H1 (cell line): ENCODE results near the gene PREX1. TPM values are rescaled to one million over a fixed set of nuclear protein-coding genes. Genes with fewer than 3 reads are reported as not detected.

Experiments
- CTCF ChIA-PET: fragments of 300-600 bp; sonication (Branson Sonifier 250); formaldehyde crosslinking; loops from one replicate; lab custom pipeline; 2021; ENCODE audit not compliant: partially characterized antibody; lab: Charles Lee
- POLR2A ChIA-PET: fragments of 300-600 bp; sonication (Branson Sonifier 250); formaldehyde crosslinking; loops from one replicate; lab custom pipeline; 2021; ENCODE audit warnings: inconsistent platforms; ENCODE audit not compliant: partially characterized antibody; lab: Charles Lee
- DNase-seq, 2 experiments: peaks; one replicate each; pipeline versions ENCODE4 v3.0.0 to v3.0.0-alpha.2; 2010 to 2022; ENCODE audit warnings: low spot score in 2 of 2, low read depth in 1 of 2, mixed read lengths in 1 of 2
- FAIRE-seq: peaks from 2 replicates; lab custom pipeline; 2011; peaks lifted over from hg19 to GRCh38; lab: Jason Lieb, UNC
- H2AFZ ChIP-seq: 2 replicates; pipeline ENCODE4 v1.8.1; 2012; ENCODE audit warnings: low read length, inconsistent platforms
- H2AK5ac ChIP-seq: 2 replicates; pipeline ENCODE4 v1.6.1; 2013; ENCODE audit warnings: low read depth, low read length
- H2BK120ac ChIP-seq: replicated peaks from 2 replicates; pipeline ENCODE3; 2013; ENCODE audit warnings: low read depth, low read length, inconsistent platforms
- H2BK12ac ChIP-seq: 2 replicates; pipeline ENCODE4 v1.6.1; 2013; ENCODE audit warnings: low read depth, low read length
- H2BK15ac ChIP-seq: 2 replicates; pipeline ENCODE4 v1.6.1; 2013; ENCODE audit warnings: low read length
- H2BK20ac ChIP-seq: 2 replicates; pipeline ENCODE4 v1.6.1; 2013; ENCODE audit warnings: low read length
- H2BK5ac ChIP-seq: 2 replicates; pipeline ENCODE4 v1.6.1; 2013; ENCODE audit warnings: low read depth, low read length
- H3K14ac ChIP-seq: 2 replicates; pipeline ENCODE4 v1.6.1; 2013; ENCODE audit warnings: inconsistent platforms; ENCODE audit not compliant: insufficient read length
- H3K18ac ChIP-seq: 2 replicates; pipeline ENCODE4 v1.6.1; 2013; ENCODE audit warnings: low read length; ENCODE audit errors: extremely low read depth
- H3K23ac ChIP-seq: 2 replicates; pipeline ENCODE4 v1.6.1; 2013; ENCODE audit warnings: inconsistent platforms; ENCODE audit not compliant: insufficient read length
- H3K23me2 ChIP-seq: 2 replicates; pipeline ENCODE4 v1.6.1; 2013; ENCODE audit warnings: low read depth, low read length
- H3K27ac ChIP-seq: 2 replicates; pipeline ENCODE4 v1.6.1; 2011; ENCODE audit warnings: low read depth, low read length, inconsistent platforms
- H3K27me3 ChIP-seq, 4 experiments: replicated peaks in 1 of 4; 1 replicate in 1 of 4; 2 replicates in 3 of 4; pipeline versions ENCODE4 v1.6.1 to v1.8.1; 2011 to 2013; ENCODE audit warnings: low read length in 3 of 4, mild to moderate bottlenecking in 3 of 4, inconsistent platforms in 2 of 4, mixed read lengths in 2 of 4, moderate library complexity in 1 of 4; ENCODE audit not compliant: control insufficient read depth in 3 of 4, insufficient read depth in 3 of 4; ENCODE audit errors: extremely low read depth in 1 of 4
- H3K36me3 ChIP-seq, 4 experiments: 2 replicates each; pipeline versions ENCODE4 v1.6.1 to v1.8.1; 2011 to 2013; ENCODE audit warnings: mild to moderate bottlenecking in 4 of 4, low read length in 3 of 4, moderate library complexity in 2 of 4, control low read depth in 1 of 4, inconsistent platforms in 1 of 4; ENCODE audit not compliant: insufficient read depth in 4 of 4, control insufficient read depth in 2 of 4
- H3K4ac ChIP-seq: replicated peaks from 2 replicates; pipeline ENCODE3; 2013; ENCODE audit warnings: low read length, low read depth, mixed read lengths, inconsistent platforms; ENCODE audit not compliant: insufficient read length
- H3K4me1 ChIP-seq, 4 experiments: replicated peaks in 1 of 4; 1 replicate in 1 of 4; 2 replicates in 3 of 4; pipeline versions ENCODE4 v1.6.1 to v1.8.1; 2011 to 2013; ENCODE audit warnings: low read length in 3 of 4, inconsistent platforms in 2 of 4, mixed read lengths in 1 of 4; ENCODE audit not compliant: insufficient read depth in 4 of 4, control insufficient read depth in 3 of 4
- H3K4me2 ChIP-seq, 2 experiments: 2 replicates each; pipeline versions ENCODE4 v1.6.1 to v1.8.1; 2011 to 2013; ENCODE audit warnings: low read depth in 2 of 2, low read length in 2 of 2, control low read depth in 1 of 2, inconsistent platforms in 1 of 2, mild to moderate bottlenecking in 1 of 2; ENCODE audit not compliant: insufficient read depth in 1 of 2
- H3K4me3 ChIP-seq, 4 experiments: fragments of 200-600, 300-600 bp in 1 of 4; sonication (generic), shearing (Covaris generic), sonication (Bioruptor Twin) in 1 of 4; 2 replicates each; pipeline versions ENCODE4 v1.5.1 to v1.8.1; 2011 to 2016; ENCODE audit warnings: low read length in 4 of 4, low read depth in 3 of 4, control low read depth in 2 of 4, inconsistent platforms in 2 of 4, mild to moderate bottlenecking in 2 of 4, mixed read lengths in 1 of 4, moderate library complexity in 1 of 4; ENCODE audit not compliant: insufficient read depth in 2 of 4; ENCODE audit errors: extremely low read depth in 1 of 4
- H3K56ac ChIP-seq: replicated peaks from 2 replicates; pipeline ENCODE3; 2013; ENCODE audit warnings: low read depth, mild to moderate bottlenecking, mixed read lengths, low read length, inconsistent platforms; ENCODE audit not compliant: insufficient read length
- H3K79me1 ChIP-seq: 2 replicates; pipeline ENCODE4 v1.6.1; 2013; ENCODE audit warnings: low read depth, low read length, control low read depth
- H3K79me2 ChIP-seq, 2 experiments: 2 replicates each; pipeline versions ENCODE4 v1.6.1 to v1.8.1; 2012 to 2013; ENCODE audit warnings: low read length in 2 of 2, mild to moderate bottlenecking in 2 of 2, inconsistent platforms in 1 of 2; ENCODE audit not compliant: insufficient read depth in 2 of 2, control insufficient read depth in 1 of 2
- H3K9ac ChIP-seq, 4 experiments: replicated peaks in 1 of 4; 1 replicate in 1 of 4; 2 replicates in 3 of 4; pipeline versions ENCODE4 v1.6.1 to v1.8.1; 2011 to 2013; ENCODE audit warnings: low read depth in 3 of 4, low read length in 3 of 4, control low read depth in 2 of 4, mild to moderate bottlenecking in 2 of 4, moderate library complexity in 2 of 4, inconsistent platforms in 1 of 4; ENCODE audit errors: extremely low read depth in 1 of 4
- H3K9me3 ChIP-seq, 2 experiments: 2 replicates each; pipeline versions ENCODE4 v1.6.1 to v1.8.1; 2012 to 2013; ENCODE audit warnings: mild to moderate bottlenecking in 2 of 2, moderate library complexity in 2 of 2, control low read depth in 1 of 2, inconsistent platforms in 1 of 2, low read depth in 1 of 2, low read length in 1 of 2, mixed read lengths in 1 of 2; ENCODE audit not compliant: insufficient read depth in 2 of 2
- H4K20me1 ChIP-seq, 2 experiments: replicated peaks in 1 of 2; 2 replicates each; pipeline versions ENCODE3 to v1.8.1; 2011 to 2013; ENCODE audit warnings: inconsistent platforms in 2 of 2, low read length in 2 of 2, mild to moderate bottlenecking in 1 of 2; ENCODE audit not compliant: insufficient read depth in 2 of 2, control insufficient read depth in 1 of 2
- H4K5ac ChIP-seq: 2 replicates; pipeline ENCODE4 v1.6.1; 2013; ENCODE audit warnings: low read length, low read depth, mixed read lengths, inconsistent platforms; ENCODE audit not compliant: insufficient read length
- H4K8ac ChIP-seq: 2 replicates; pipeline ENCODE4 v1.8.0; 2013; ENCODE audit warnings: mild to moderate bottlenecking, moderate library complexity, low read length, inconsistent platforms; ENCODE audit not compliant: insufficient read depth; ENCODE audit errors: extremely low read depth
- H4K91ac ChIP-seq: replicated peaks from 2 replicates; pipeline ENCODE3; 2013; ENCODE audit warnings: low read length, mixed read lengths, inconsistent platforms; ENCODE audit not compliant: insufficient read length
- BCL11A ChIP-seq, 2 experiments: IDR thresholded peaks; one replicate each; pipeline ENCODE4 v1.6.1; 2011; ENCODE audit warnings: low read depth in 2 of 2, low read length in 2 of 2, mild to moderate bottlenecking in 2 of 2
- CHD1 ChIP-seq: IDR thresholded peaks from 2 replicates; pipeline ENCODE4 v1.6.1; 2012; ENCODE audit warnings: low read depth, low read length, improper control_type of control experiment
- CTBP2 ChIP-seq: IDR thresholded peaks from 2 replicates; pipeline ENCODE4 v1.7.0; 2011; ENCODE audit warnings: borderline replicate concordance, mild to moderate bottlenecking, moderate library complexity, mixed read lengths, low read length; ENCODE audit not compliant: insufficient read depth, insufficient read length
- EZH2 ChIP-seq: fragments of 200-600 bp; sonication (generic); IDR thresholded peaks from 2 replicates; pipeline ENCODE4 v1.7.1; 2012; ENCODE audit warnings: low read depth, mild to moderate bottlenecking, moderate library complexity, low read length, inconsistent platforms; ENCODE audit not compliant: severe bottlenecking
- GTF2F1 ChIP-seq: IDR thresholded peaks from 2 replicates; pipeline ENCODE4 v1.6.1; 2012; ENCODE audit warnings: low read depth, low read length, improper control_type of control experiment, borderline replicate concordance
- HDAC6 ChIP-seq: IDR thresholded peaks from one replicate; pipeline ENCODE4 v1.7.1; 2012; ENCODE audit warnings: low read depth, mild to moderate bottlenecking, inconsistent platforms, low read length, moderate library complexity
- KDM4A ChIP-seq: IDR thresholded peaks from one replicate; pipeline ENCODE4 v1.7.1; 2012; ENCODE audit warnings: low read depth, mild to moderate bottlenecking, moderate library complexity, low read length, inconsistent platforms; ENCODE audit not compliant: severe bottlenecking
- WGBS, 2 experiments: shearing (Covaris generic) in 1 of 2; methylation state at CpG; one replicate each; pipeline versions ENCODE4 v1.1.6 to v1.1.7; 2013 to 2015; ENCODE audit warnings: low lambda C conversion rate in 2 of 2, mixed read lengths in 2 of 2, inconsistent platforms in 1 of 2, low coverage in 1 of 2, missing lambda C conversion rate in 1 of 2; ENCODE audit not compliant: insufficient replicate concordance in 2 of 2, insufficient coverage in 1 of 2, insufficient read length in 1 of 2; ENCODE audit errors: extremely low coverage in 1 of 2, missing lambda C conversion rate in 1 of 2; 5-methylcytosine and 5-hydroxymethylcytosine counted together
- polyA plus RNA-seq, 7 experiments: library from polyadenylated mRNA; depleted of rRNA in 3 of 7; stranded (reverse) in 5 of 7; unstranded in 2 of 7; fragments of >200 nt in 5 of 7; fragments of 200-250 nt in 2 of 7; gene quantifications; 1 replicate in 5 of 7; 2 replicates in 1 of 7; 4 replicates in 1 of 7; pipeline versions ENCODE4 v1.2.1 to v1.2.3, GENCODE V29; 2011 to 2013; ENCODE audit warnings: missing spikeins in 2 of 7, mixed read lengths in 2 of 7
- total RNA-seq: library from RNA; stranded (reverse); fragmentation: NEBNext Ultra II Directional; extraction: Animal tissue kit (Norgen Biotek cat#: 25700); gene quantifications from 2 replicates; pipeline ENCODE4 v1.2.1, GENCODE V29; 2021

The PREX1 gene
- total and polyA plus RNA-seq, 2 of the 8 experiments (the other 6 are each of a cell fraction or from before 2014, with no cell fraction given), result 10.7 to 12.8 TPM

DNA sequence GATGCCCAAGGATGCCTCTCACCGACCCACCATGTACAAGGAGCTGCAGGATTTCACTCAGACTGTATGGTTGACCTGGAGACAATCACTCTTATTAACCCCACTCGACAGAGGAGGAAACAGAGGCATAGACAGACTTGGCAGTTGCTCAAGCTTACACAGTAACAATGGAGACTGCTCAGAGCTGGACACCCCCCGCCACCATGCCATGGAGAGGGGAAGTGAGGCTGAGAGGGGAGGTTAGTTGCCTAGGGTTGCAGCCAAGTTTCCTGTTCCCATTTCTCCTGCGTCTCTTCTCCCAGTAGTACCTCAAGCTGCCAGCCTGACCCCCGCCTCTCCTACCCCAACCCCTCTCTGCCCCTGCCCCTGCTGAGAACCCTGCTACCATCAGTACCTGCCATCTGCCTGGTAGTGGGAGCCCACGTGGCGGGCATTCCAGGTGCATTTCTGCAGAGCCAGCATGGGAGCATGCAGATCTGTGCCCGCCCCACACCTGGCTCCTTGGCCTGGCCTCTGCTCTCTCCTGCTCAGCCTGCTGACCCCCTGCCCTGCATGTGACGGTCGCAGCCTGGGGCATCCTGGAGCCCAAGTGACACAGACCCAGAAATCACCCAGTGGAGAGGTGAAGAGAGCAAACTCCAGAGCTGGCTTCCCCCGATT lies 157.7 kb downstream of the PREX1 start:
- no peak overlapping the region for H4K5ac ChIP-seq
- WGBS, 2 experiments, result 83% methylated on average over 11 of the region's 11 CpGs; no CpG with 5 or more reads in 1 of the 2 experiments
- H3K23me2 ChIP-seq, result no peaks in the 10 kb centered on the region; the same call in 1 of the 2 replicates
- no peak overlapping the region for H3K27ac ChIP-seq
- H3K4ac ChIP-seq, result no peak overlapping the region
- H2BK20ac ChIP-seq, result no peak overlapping the region
- TF ChIP-seq EZH2 (no peak), CHD1 (no peak), KDM4A (no peak), HDAC6 (no peak), GTF2F1 (no peak), BCL11A (IDR thresholded peaks at IDR 0.05; ENCODE audit: low read depth in 2 of 2, low read length in 2 of 2) (no peak), CTBP2 (no peak)
- no peaks in the 10 kb centered on the region for H3K79me2 ChIP-seq
- no peak overlapping the region for H2BK5ac ChIP-seq
- H3K9me3 ChIP-seq, result no peaks in the 10 kb centered on the region; a peak in 1 of 4 replicates
- H3K23ac ChIP-seq, result no peak overlapping the region
- H2AFZ ChIP-seq, result no peak overlapping the region
- no peaks in the 10 kb centered on the region for H4K20me1 ChIP-seq
- CTCF ChIA-PET, result interaction anchor here (5.4 kb wide), 1 partner anchor 13 kb away, joined by 27 read pairs; no protein-coding TSS in a partner anchor
- FAIRE-seq (no peak), DNase-seq (no peak)
- POLR2A ChIA-PET, result no interaction called here
- no peak overlapping the region for H3K4me3 ChIP-seq
- no peaks in the 10 kb centered on the region for H3K79me1 ChIP-seq
- no peak overlapping the region for H4K91ac ChIP-seq
- no peak overlapping the region for H3K14ac ChIP-seq
- H2AK5ac ChIP-seq, result no peak overlapping the region
- no peak overlapping the region for H2BK12ac ChIP-seq
- no peaks in the 10 kb centered on the region for H3K36me3 ChIP-seq
- H3K4me1 ChIP-seq, result no peaks in the 10 kb centered on the region; a peak in 1 of 7 replicates
- no peak overlapping the region for H3K18ac ChIP-seq
- H4K8ac ChIP-seq, result no peak overlapping the region
- no peaks in the 10 kb centered on the region for H3K27me3 ChIP-seq
- H2BK15ac ChIP-seq, result no peak overlapping the region
- no peak overlapping the region for H3K4me2 ChIP-seq
- no peak overlapping the region for H2BK120ac ChIP-seq
- no peak overlapping the region for H3K56ac ChIP-seq
- H3K9ac ChIP-seq, result no peak overlapping the region
